ENCODE measurements around the gene NUDT14.
A peak's percentile ranks its signal among the peaks of the same experiment; 100 is the strongest.

The NUDT14 gene

GRCh38 chr14:105195051-105195450 is 13.9 kb upstream of the NUDT14 start:
- WGBS (ENCODE audit: insufficient coverage) = 86% methylated on average over 3 of the region's 10 CpGs
- Histone ChIP-seq H3K4me3 (ENCODE audit: control insufficient read depth in 1 of 7, extremely low read depth in 1 of 7, insufficient read depth in 4 of 7, low read depth in 2 of 7, low read length in 6 of 7) (no peak overlapping the region), H3K36me3 (ENCODE audit: control insufficient read depth in 4 of 4, insufficient read depth in 4 of 4, low read length in 3 of 4) (no peaks in the 10 kb centered on the region), H3K27ac (ENCODE audit: insufficient read depth in 1 of 2, low read depth in 1 of 2, low read length in 2 of 2, poor library complexity in 1 of 2, severe bottlenecking in 2 of 2) (no peak overlapping the region), H3K4me1 (ENCODE audit: control extremely low read depth in 1 of 4, control insufficient read depth in 4 of 4, insufficient read depth in 4 of 4, low read length in 3 of 4) (peaks cover 0 to 50% (median 48%) of the 10 kb centered on the region in 4 experiments), H3K9me3 (ENCODE audit: control extremely low read depth in 1 of 5, control insufficient read depth in 4 of 5, insufficient read depth in 2 of 5, low read depth in 1 of 5, low read length in 4 of 5) (no peaks in the 10 kb centered on the region), H3K27me3 (replicated peaks in 2 of 5; ENCODE audit: control insufficient read depth in 4 of 5, insufficient read depth in 5 of 5, low read length in 4 of 5) (peaks cover 0 to 68% (median 26%) of the 10 kb centered on the region in 5 experiments)
- DNase-seq = no peak
- ChIA-PET POLR2A (interaction anchor here (2.1 kb wide), 1 partner anchor 13 kb away, joined by 7 read pairs; the partner anchor contains the start of gene NUDT14), CTCF (interaction anchor here (1.0 to 15.1 kb wide), 3 partner anchors 18 to 100 kb away, joined by 3 to 248 read pairs (median 3); partner anchors contain the start of genes JAG2 and NUDT14)

DNA sequence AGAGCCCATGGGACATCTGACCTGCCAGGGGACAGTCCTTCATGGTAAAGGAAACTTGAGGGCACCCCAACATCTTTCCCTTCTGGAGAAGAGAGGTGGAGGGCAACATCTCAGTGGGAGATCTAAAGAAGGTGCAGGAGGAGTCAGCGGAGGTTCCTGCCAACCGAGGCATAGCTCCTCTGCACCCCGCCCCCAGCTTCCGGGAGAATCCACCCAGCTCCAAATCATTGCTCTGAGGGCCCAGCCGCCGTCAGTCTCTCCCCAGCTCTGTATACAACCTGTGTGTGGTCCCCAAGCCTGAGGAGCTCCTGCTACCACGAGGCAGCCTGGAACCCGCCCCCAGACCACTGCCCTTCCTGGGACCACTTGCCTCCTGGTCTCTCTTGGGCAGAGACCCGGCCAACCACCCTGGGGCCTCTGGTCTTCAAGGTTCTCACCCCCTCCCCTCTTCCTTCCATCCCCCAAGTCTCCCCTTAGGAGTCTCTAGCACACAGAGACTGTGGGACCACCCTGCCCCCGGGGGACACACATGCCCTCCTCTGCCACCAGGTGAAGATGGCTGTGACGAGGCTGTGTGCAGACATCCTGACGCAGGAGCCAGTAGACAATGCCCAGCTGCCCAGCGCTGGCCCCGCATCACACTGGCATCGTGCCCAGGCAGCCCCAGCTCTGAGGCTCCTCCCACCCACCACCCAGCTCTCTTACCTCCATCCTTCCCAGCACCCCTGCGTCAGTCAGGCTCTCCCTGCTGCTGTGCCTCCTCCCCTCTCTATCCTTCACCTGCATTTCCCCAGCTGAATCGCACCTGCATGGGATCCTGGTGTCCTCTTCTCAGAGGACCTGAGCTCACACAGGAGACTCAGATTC is 13.0 kb upstream of the NUDT14 start:
- Histone ChIP-seq H3K27me3 (replicated peaks in 2 of 5; ENCODE audit: control insufficient read depth in 4 of 5, insufficient read depth in 5 of 5, low read length in 4 of 5) (peaks cover 0 to 59% (median 20%) of the 10 kb centered on the region in 5 experiments), H3K4me1 (ENCODE audit: control extremely low read depth in 1 of 4, control insufficient read depth in 4 of 4, insufficient read depth in 4 of 4, low read length in 3 of 4) (peaks cover 0 to 50% (median 45%) of the 10 kb centered on the region in 4 experiments), H3K36me3 (ENCODE audit: control insufficient read depth in 4 of 4, insufficient read depth in 4 of 4, low read length in 3 of 4) (no peaks in the 10 kb centered on the region), H3K9me3 (ENCODE audit: control extremely low read depth in 1 of 5, control insufficient read depth in 4 of 5, insufficient read depth in 2 of 5, low read depth in 1 of 5, low read length in 4 of 5) (peaks cover 0 to 2% (median 0%) of the 10 kb centered on the region in 5 experiments), H3K4me3 (ENCODE audit: control insufficient read depth in 1 of 7, extremely low read depth in 1 of 7, insufficient read depth in 4 of 7, low read depth in 2 of 7, low read length in 6 of 7) (no peak overlapping the region), H3K27ac (ENCODE audit: insufficient read depth in 1 of 2, low read depth in 1 of 2, low read length in 2 of 2, poor library complexity in 1 of 2, severe bottlenecking in 2 of 2) (no peak overlapping the region)
- ChIA-PET CTCF (interaction anchor here (0.6 to 15.1 kb wide), 3 partner anchors 17 to 112 kb away, joined by 3 to 248 read pairs (median 3); partner anchors contain the start of genes JAG2 and NUDT14), POLR2A (interaction anchor here (0.5 to 1.0 kb wide), 2 partner anchors 18 to 63 kb away, joined by 4 read pairs; no protein-coding TSS in a partner anchor)
- WGBS (ENCODE audit: insufficient coverage) = 51% methylated on average over 17 of the region's 17 CpGs
- DNase-seq = no peak

GRCh38 chr14:105192866-105193731 is 12.0 kb upstream of the NUDT14 start:
- H3K27ac ChIP-seq (ENCODE audit: insufficient read depth in 1 of 2, low read depth in 1 of 2, low read length in 2 of 2, poor library complexity in 1 of 2, severe bottlenecking in 2 of 2) = no peak overlapping the region
- 4% methylated on average over 21 of the region's 29 CpGs for WGBS (ENCODE audit: insufficient coverage)
- POLR2A ChIA-PET = interaction anchor here (1.0 kb wide), 1 partner anchor 17 kb away, joined by 4 read pairs; no protein-coding TSS in a partner anchor
- H3K27me3 ChIP-seq (replicated peaks in 2 of 5; ENCODE audit: control insufficient read depth in 4 of 5, insufficient read depth in 5 of 5, low read length in 4 of 5) = peaks cover 0 to 49% (median 15%) of the 10 kb centered on the region in 5 experiments
- peaks cover 0 to 10% (median 3%) of the 10 kb centered on the region in 5 experiments for H3K9me3 ChIP-seq (ENCODE audit: control extremely low read depth in 1 of 5, control insufficient read depth in 4 of 5, insufficient read depth in 2 of 5, low read depth in 1 of 5, low read length in 4 of 5)
- H3K4me1 ChIP-seq (ENCODE audit: control extremely low read depth in 1 of 4, control insufficient read depth in 4 of 4, insufficient read depth in 4 of 4, low read length in 3 of 4) = peaks cover 0 to 50% (median 43%) of the 10 kb centered on the region in 4 experiments
- DNase-seq = peak; percentile 42 to 74 (median 74)
- CTCF ChIA-PET = interaction anchor here (1.1 to 15.1 kb wide), 2 partner anchors 16 to 29 kb away, joined by 3 to 248 read pairs; partner anchors contain the start of genes JAG2 and NUDT14
- H3K4me3 ChIP-seq (ENCODE audit: control insufficient read depth in 1 of 7, extremely low read depth in 1 of 7, insufficient read depth in 4 of 7, low read depth in 2 of 7, low read length in 6 of 7) = peak overlapping the region in 4 of 7 experiments; percentile 15 to 60 (median 44)
- H3K36me3 ChIP-seq (ENCODE audit: control insufficient read depth in 4 of 4, insufficient read depth in 4 of 4, low read length in 3 of 4) = no peaks in the 10 kb centered on the region

DNA sequence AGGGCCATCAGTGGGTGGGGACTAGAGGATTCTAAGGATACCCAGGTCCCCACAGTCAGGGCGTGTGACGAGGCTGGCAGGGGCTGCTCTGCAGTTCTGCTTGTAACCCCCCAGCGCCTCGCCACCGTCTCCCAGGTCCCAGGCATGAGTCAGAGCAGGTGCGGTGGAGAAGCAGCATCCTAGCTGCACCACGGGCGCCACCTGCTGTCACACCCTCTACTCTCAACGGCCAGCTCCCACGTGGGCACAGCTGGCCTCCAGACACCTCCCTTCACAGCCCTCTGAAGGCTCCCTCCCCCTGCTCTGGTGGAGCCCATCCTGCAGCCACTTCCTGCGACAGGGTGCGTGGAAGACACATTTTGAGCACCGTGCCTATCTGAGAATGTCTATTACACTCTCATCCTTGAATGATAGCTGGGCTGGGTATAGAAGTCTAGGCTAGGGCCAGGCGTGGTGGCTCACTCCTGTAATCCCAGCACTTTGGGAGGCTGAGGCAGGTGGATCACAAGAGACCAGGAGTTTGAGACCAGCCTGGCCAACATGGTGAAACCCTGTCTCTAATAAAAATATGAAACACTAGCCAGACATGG is 6.9 kb upstream of the NUDT14 start:
- POLR2A ChIA-PET = no interaction called here
- Histone ChIP-seq H3K9me3 (ENCODE audit: control extremely low read depth in 1 of 5, control insufficient read depth in 4 of 5, insufficient read depth in 2 of 5, low read depth in 1 of 5, low read length in 4 of 5) (peaks cover 0 to 13% (median 6%) of the 10 kb centered on the region in 5 experiments), H3K4me3 (ENCODE audit: control insufficient read depth in 1 of 7, extremely low read depth in 1 of 7, insufficient read depth in 4 of 7, low read depth in 2 of 7, low read length in 6 of 7) (no peak overlapping the region), H3K27me3 (replicated peaks in 2 of 5; ENCODE audit: control insufficient read depth in 4 of 5, insufficient read depth in 5 of 5, low read length in 4 of 5) (no peaks in the 10 kb centered on the region), H3K36me3 (ENCODE audit: control insufficient read depth in 4 of 4, insufficient read depth in 4 of 4, low read length in 3 of 4) (no peaks in the 10 kb centered on the region), H3K4me1 (ENCODE audit: control extremely low read depth in 1 of 4, control insufficient read depth in 4 of 4, insufficient read depth in 4 of 4, low read length in 3 of 4) (peaks cover 0 to 5% (median 5%) of the 10 kb centered on the region in 4 experiments), H3K27ac (ENCODE audit: insufficient read depth in 1 of 2, low read depth in 1 of 2, low read length in 2 of 2, poor library complexity in 1 of 2, severe bottlenecking in 2 of 2) (no peak overlapping the region)
- CTCF ChIA-PET = interaction anchor here (2.0 kb wide), 1 partner anchor 18 kb away, joined by 6 read pairs; no protein-coding TSS in a partner anchor
- DNase-seq = peak in 1 of 3 donors; percentile 44
- 85% methylated on average over 13 of the region's 14 CpGs for WGBS (ENCODE audit: insufficient coverage)

GRCh38 chr14:105187116-105187515 is 6.0 kb upstream of the NUDT14 start:
- Histone ChIP-seq H3K4me1 (ENCODE audit: control extremely low read depth in 1 of 4, control insufficient read depth in 4 of 4, insufficient read depth in 4 of 4, low read length in 3 of 4) (peaks cover 0 to 10% (median 9%) of the 10 kb centered on the region in 4 experiments), H3K36me3 (ENCODE audit: control insufficient read depth in 4 of 4, insufficient read depth in 4 of 4, low read length in 3 of 4) (no peaks in the 10 kb centered on the region), H3K27me3 (replicated peaks in 2 of 5; ENCODE audit: control insufficient read depth in 4 of 5, insufficient read depth in 5 of 5, low read length in 4 of 5) (peaks cover 0 to 3% (median 0%) of the 10 kb centered on the region in 5 experiments), H3K4me3 (ENCODE audit: control insufficient read depth in 1 of 7, extremely low read depth in 1 of 7, insufficient read depth in 4 of 7, low read depth in 2 of 7, low read length in 6 of 7) (no peak overlapping the region), H3K27ac (ENCODE audit: insufficient read depth in 1 of 2, low read depth in 1 of 2, low read length in 2 of 2, poor library complexity in 1 of 2, severe bottlenecking in 2 of 2) (no peak overlapping the region), H3K9me3 (ENCODE audit: control extremely low read depth in 1 of 5, control insufficient read depth in 4 of 5, insufficient read depth in 2 of 5, low read depth in 1 of 5, low read length in 4 of 5) (peaks cover 0 to 13% (median 6%) of the 10 kb centered on the region in 5 experiments)
- WGBS (ENCODE audit: insufficient coverage) = 100% methylated on average over 2 of the region's 4 CpGs
- DNase-seq = no peak
- ChIA-PET CTCF (no interaction called here), POLR2A (no interaction called here)

GRCh38 chr14:105185973-105186372 is 4.9 kb upstream of the NUDT14 start:
- H3K36me3 ChIP-seq (ENCODE audit: control insufficient read depth in 4 of 4, insufficient read depth in 4 of 4, low read length in 3 of 4) = no peaks in the 10 kb centered on the region
- peaks cover 0 to 13% (median 6%) of the 10 kb centered on the region in 5 experiments for H3K9me3 ChIP-seq (ENCODE audit: control extremely low read depth in 1 of 5, control insufficient read depth in 4 of 5, insufficient read depth in 2 of 5, low read depth in 1 of 5, low read length in 4 of 5)
- no peak overlapping the region for H3K4me3 ChIP-seq (ENCODE audit: control insufficient read depth in 1 of 7, extremely low read depth in 1 of 7, insufficient read depth in 4 of 7, low read depth in 2 of 7, low read length in 6 of 7)
- no peak for DNase-seq
- POLR2A ChIA-PET = no interaction called here
- WGBS (ENCODE audit: insufficient coverage) = 64% methylated on average over 4 of the region's 4 CpGs
- peaks cover 0 to 7% (median 0%) of the 10 kb centered on the region in 5 experiments for H3K27me3 ChIP-seq (replicated peaks in 2 of 5; ENCODE audit: control insufficient read depth in 4 of 5, insufficient read depth in 5 of 5, low read length in 4 of 5)
- CTCF ChIA-PET = interaction anchor here (18.8 kb wide), 1 partner anchor 15 kb away, joined by 248 read pairs; no protein-coding TSS in a partner anchor
- no peak overlapping the region for H3K27ac ChIP-seq (ENCODE audit: insufficient read depth in 1 of 2, low read depth in 1 of 2, low read length in 2 of 2, poor library complexity in 1 of 2, severe bottlenecking in 2 of 2)
- peaks cover 0 to 19% (median 14%) of the 10 kb centered on the region in 4 experiments for H3K4me1 ChIP-seq (ENCODE audit: control extremely low read depth in 1 of 4, control insufficient read depth in 4 of 4, insufficient read depth in 4 of 4, low read length in 3 of 4)
